NB4 (cell line): ENCODE measurements around the gene VWA3A.

Source experiments
- DNase-seq: peaks from one replicate; pipeline ENCODE4 v3.0.0; 2010; ENCODE audit warnings: low read depth
- H3K4me3 ChIP-seq: one replicate; pipeline ENCODE4 v1.5.1; 2011; ENCODE audit warnings: mild to moderate bottlenecking, low read depth, low read length, moderate library complexity
- MYC ChIP-seq: IDR thresholded peaks from 2 replicates; pipeline ENCODE4 v1.6.1; 2011; ENCODE audit warnings: low read depth, low read length
- POLR2A ChIP-seq: IDR thresholded peaks from 2 replicates; pipeline ENCODE4 v1.6.1; 2011; ENCODE audit warnings: mild to moderate bottlenecking; ENCODE audit not compliant: insufficient read length; ENCODE audit errors: extremely low read depth
- TF ChIP-seq, protein P1 (sequence below): IDR thresholded peaks from 2 replicates; pipeline ENCODE4 v1.6.1; 2011; ENCODE audit warnings: low read depth, low read length
- TF ChIP-seq, protein P2 (sequence below): IDR thresholded peaks from one replicate; pipeline ENCODE4 v1.5.1; 2012; ENCODE audit warnings: low read depth, low read length

VWA3A gene

DNA sequence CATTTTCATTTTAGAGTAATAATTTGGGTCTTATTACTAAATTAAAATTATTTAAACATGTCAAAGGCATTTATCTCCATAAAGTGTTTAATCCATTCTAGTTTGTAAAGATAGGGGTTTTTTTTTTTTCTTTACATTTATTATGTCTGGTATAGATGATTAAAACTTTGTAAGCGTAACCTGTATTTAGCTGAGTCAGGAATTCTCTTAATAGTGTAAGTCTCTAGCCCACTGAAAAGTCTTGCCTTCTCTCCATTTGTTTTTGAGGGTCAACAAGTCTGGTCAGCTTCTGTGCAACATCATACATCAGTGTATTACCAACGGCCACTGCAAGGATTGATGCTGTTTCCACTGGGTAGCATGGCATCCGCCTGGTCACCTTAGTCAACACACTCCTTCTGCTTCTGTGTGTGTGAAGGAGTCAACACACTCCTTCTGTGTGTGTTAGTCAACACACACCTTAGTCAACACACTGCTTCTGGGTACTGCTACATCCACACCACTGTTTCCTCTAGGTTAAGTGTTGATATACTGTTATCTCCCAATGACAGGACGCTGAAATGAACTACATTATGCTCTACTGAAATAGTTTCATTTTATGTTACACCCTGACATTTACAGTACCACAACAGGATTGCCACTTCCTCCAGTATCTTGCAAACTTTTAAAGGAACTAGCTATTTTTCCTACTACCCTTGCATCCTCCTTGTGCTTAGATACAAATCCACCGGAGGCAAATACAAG lies 37.3 kb upstream of the VWA3A start:
- DNase-seq = no peak
- TF ChIP-seq, protein P1, sequence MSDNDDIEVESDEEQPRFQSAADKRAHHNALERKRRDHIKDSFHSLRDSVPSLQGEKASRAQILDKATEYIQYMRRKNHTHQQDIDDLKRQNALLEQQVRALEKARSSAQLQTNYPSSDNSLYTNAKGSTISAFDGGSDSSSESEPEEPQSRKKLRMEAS = no peak
- TF ChIP-seq MYC (no peak), POLR2A (no peak)
- TF ChIP-seq, protein P2, sequence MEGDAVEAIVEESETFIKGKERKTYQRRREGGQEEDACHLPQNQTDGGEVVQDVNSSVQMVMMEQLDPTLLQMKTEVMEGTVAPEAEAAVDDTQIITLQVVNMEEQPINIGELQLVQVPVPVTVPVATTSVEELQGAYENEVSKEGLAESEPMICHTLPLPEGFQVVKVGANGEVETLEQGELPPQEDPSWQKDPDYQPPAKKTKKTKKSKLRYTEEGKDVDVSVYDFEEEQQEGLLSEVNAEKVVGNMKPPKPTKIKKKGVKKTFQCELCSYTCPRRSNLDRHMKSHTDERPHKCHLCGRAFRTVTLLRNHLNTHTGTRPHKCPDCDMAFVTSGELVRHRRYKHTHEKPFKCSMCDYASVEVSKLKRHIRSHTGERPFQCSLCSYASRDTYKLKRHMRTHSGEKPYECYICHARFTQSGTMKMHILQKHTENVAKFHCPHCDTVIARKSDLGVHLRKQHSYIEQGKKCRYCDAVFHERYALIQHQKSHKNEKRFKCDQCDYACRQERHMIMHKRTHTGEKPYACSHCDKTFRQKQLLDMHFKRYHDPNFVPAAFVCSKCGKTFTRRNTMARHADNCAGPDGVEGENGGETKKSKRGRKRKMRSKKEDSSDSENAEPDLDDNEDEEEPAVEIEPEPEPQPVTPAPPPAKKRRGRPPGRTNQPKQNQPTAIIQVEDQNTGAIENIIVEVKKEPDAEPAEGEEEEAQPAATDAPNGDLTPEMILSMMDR = no peak
- H3K4me3 ChIP-seq = no peak overlapping the region

DNA sequence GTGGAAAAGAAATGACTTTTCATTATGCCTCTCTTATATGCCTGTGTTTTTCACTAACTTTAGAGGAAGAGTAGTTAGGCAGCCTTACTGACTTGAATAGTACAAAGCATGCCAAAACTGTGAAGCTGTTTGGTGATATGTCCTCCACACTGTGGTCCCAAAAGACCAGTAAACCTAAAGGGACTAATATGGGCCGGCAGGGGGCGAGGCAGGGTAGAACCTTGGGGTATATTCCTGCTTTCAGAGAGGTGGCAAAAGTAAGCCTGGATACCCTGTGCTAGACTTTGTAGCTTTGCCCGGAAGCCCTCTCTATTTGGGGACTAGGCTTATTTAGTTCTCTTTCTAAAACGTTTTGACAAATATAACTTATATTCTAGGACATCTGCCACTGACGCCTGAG lies 36.5 kb upstream of the VWA3A start:
- no peak for TF ChIP-seq MYC
- no peak overlapping the region for H3K4me3 ChIP-seq
- DNase-seq = peak; percentile 3

DNA sequence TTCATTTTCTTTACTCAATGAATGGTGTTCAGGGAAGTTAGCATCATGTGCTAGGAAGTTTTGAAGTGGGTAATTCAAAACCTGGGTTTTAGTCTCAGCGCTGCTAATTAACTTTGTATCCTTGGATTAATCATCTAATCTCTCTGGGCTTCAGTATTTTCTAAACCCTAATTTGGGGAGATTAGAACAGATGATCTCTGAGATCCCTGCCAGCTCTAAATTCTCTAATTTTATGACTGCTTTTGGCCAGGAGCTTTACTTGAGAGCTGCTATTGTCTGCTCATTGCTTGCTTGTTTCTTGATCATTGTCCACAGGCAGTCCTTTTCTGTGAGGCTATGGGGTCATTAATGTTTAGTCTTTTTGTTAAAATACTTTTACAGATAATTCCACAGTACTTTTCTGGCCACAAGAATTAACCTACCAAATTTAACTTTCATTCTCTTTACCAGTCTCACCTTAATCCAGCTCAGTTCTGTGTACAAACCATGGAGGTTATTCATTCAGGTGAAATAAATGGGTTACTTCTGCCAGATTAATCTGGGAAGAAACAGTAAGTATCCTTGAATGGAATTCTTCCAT lies 28.4 kb upstream of the VWA3A start:
- no peak overlapping the region for H3K4me3 ChIP-seq
- DNase-seq = no peak
- no peak for TF ChIP-seq POLR2A
- TF ChIP-seq, protein P2 = no peak
- TF ChIP-seq MYC = no peak
- TF ChIP-seq, protein P1 = no peak

DNA sequence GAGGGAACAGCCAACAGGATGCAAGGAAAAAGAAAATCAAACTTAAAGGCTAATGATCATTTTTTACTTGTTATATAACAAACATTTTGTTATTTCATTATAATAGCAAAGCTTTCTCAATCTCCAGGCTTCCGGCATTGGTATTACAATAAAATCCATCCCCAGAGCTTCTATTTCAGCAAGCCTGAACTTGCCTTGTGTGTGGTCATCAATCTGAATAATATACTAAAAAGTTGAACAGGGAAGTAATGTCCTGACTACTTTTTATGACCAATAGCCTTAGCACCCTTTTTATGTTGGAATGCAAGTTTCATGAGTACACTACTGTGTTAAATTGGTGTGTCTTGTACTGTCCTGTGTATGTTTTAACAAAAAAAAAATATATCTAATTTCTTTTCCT lies 27.1 kb upstream of the VWA3A start:
- DNase-seq = no peak
- no peak overlapping the region for H3K4me3 ChIP-seq
- TF ChIP-seq POLR2A (no peak), MYC (no peak)
- TF ChIP-seq, protein P1 = no peak
- TF ChIP-seq, protein P2 = no peak

DNA sequence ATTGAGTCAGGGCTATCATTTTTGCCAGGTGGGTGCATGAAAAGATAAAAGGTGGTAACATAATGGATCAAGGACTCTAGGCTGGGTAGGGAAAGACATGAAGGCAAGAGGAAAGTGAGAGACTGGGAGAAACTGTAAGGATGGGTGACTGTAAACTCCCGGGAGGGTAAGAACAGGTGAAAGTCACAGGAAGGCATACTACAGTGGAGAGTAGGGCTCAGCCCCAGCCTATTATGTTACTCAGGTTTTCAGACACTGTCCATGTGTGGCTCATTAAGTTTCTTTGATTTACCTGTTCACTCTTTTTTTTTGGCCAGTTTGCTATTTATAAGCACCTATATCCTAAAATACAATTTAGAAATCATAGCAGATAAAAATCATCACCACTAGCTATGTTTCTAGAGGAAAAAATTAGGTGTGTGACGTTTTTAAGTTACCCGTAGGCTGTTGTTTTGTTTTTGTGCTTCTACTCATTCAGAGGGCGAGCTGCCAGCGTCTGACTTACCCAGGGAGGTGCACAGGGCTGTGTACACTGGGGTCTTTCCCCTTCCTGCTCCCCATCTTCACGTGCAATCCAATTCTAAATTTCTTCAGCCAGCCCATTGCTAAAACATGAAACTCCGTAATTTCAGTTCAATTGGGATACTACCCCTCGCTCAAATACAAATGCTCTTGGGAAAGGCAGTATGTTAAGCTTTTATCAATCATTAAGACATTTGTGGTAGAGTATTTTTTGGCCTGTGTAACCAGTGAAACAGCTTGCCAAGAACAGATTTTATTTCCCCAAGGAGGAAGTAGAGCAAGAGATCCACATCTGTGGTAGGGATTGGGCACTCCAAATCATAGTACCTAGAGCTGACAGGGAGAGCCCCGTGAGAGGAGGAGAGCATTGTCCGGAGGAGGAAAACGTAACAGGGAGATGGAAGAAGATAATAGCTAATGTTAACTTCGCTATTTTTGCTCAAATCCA lies 21.7 kb upstream of the VWA3A start:
- no peak for DNase-seq
- no peak overlapping the region for H3K4me3 ChIP-seq

More for the DNA sequence above, 21.7 kb upstream of the VWA3A start:
- TF ChIP-seq MYC = no peak
- TF ChIP-seq, protein P2 = no peak
- no peak for TF ChIP-seq POLR2A
- TF ChIP-seq, protein P1 = no peak
